HG02973 (cell line): ENCODE measurements around the gene OTOA.
A peak's percentile ranks its signal among the peaks of the same experiment; 100 is the strongest.
"Not testable (repeated sequence)": the region's sequence is repeated elsewhere in the genome, so short reads cannot be mapped to it uniquely, and the experiment has no call there.

ENCODE experiments used
- ATAC-seq: cut with Tn5 transposase; IDR thresholded peaks from one replicate; pipeline ENCODE4 v1.9.1; 2021; ENCODE audit warnings: moderate library complexity; ENCODE audit not compliant: unreplicated experiment

The OTOA gene

GRCh38 chr16:21717608-21718007 lies 53.8 kb downstream of the OTOA start:
- ATAC-seq: no peak

- ATAC-seq: no peak
Measured at GRCh38 chr16:21719283-21719682, 55.5 kb downstream of the OTOA start.

- no peak for ATAC-seq
Measured at GRCh38 chr16:21720533-21720932, 56.8 kb downstream of the OTOA start.

GRCh38 chr16:21722771-21723455 lies 59.1 kb downstream of the OTOA start:
- no peak for ATAC-seq

GRCh38 chr16:21723532-21723931 lies 59.8 kb downstream of the OTOA start:
- ATAC-seq: no peak

GRCh38 chr16:21727344-21727743 lies 63.6 kb downstream of the OTOA start:
- ATAC-seq: no peak

GRCh38 chr16:21731233-21731632 lies 67.5 kb downstream of the OTOA start:
- ATAC-seq: not testable (repeated sequence)

- not testable (repeated sequence) for ATAC-seq
Measured at GRCh38 chr16:21740637-21741036, 76.9 kb downstream of the OTOA start.

- ATAC-seq: not testable (repeated sequence)
Measured at GRCh38 chr16:21756192-21757079, 92.7 kb downstream of the OTOA start.

GRCh38 chr16:21757080-21757671 lies 93.4 kb downstream of the OTOA start:
- ATAC-seq: not testable (repeated sequence)

- ATAC-seq: not testable (repeated sequence)
Measured at GRCh38 chr16:21768280-21768679, 104.5 kb downstream of the OTOA start.

- ATAC-seq: not testable (repeated sequence)
Measured at GRCh38 chr16:21768810-21769209, 105.0 kb downstream of the OTOA start.

GRCh38 chr16:21769284-21769683 lies 105.5 kb downstream of the OTOA start:
- not testable (repeated sequence) for ATAC-seq

GRCh38 chr16:21770584-21770983 lies 106.8 kb downstream of the OTOA start:
- not testable (repeated sequence) for ATAC-seq

GRCh38 chr16:21772547-21773206 lies 108.9 kb downstream of the OTOA start:
- ATAC-seq: not testable (repeated sequence)

- not testable (repeated sequence) for ATAC-seq
Measured at GRCh38 chr16:21773207-21773553, 109.4 kb downstream of the OTOA start.

GRCh38 chr16:21780525-21780924 lies 116.8 kb downstream of the OTOA start:
- ATAC-seq: not testable (repeated sequence)

GRCh38 chr16:21790506-21790905 lies 126.7 kb downstream of the OTOA start:
- peak; percentile 41 for ATAC-seq

- not testable (repeated sequence) for ATAC-seq
Measured at GRCh38 chr16:21793310-21793709, 129.5 kb downstream of the OTOA start.

- not testable (repeated sequence) for ATAC-seq
Measured at GRCh38 chr16:21798601-21799000, 134.8 kb downstream of the OTOA start.
